NCI-H748 (cell line): ENCODE measurements around the gene OPRD1.
"Not testable (repeated sequence)": the region's sequence is repeated elsewhere in the genome, so short reads cannot be mapped to it uniquely, and the experiment has no call there.

Source experiments
- DNase-seq: peaks from one replicate; lab custom pipeline; 2025; ENCODE audit not compliant: unreplicated experiment; lab: John Stamatoyannopoulos, UW

OPRD1 gene

GRCh38 chr1:28800324-28800723 lies 11.6 kb upstream of the OPRD1 start:
- no peak for DNase-seq

GRCh38 chr1:28801461-28801860 lies 10.5 kb upstream of the OPRD1 start:
- DNase-seq, result no peak

DNA sequence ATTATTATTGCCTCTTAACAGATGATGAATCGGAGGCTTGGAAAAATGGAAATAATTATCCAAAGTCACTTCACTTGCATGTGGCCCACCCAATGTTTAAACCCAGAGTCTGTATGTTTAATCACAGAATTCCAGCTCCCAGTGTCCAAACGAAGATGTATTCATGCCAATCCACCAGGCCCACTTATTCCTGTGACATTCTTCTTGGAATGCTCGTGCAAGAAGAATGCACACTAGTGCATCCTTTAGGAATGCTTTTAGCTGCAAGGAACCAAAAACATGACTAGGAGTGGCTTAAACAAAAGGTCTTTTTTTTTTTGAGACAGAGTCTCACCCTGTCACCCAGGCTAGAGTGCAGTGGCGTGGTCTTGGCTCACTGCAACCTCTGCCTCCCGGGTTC lies 8.9 kb upstream of the OPRD1 start:
- no peak for DNase-seq

- no peak for DNase-seq
These were observed 8.3 kb upstream of the OPRD1 start for GRCh38 chr1:28803662-28804061.

- DNase-seq, result peak; percentile 19
These were observed 7.9 kb upstream of the OPRD1 start for GRCh38 chr1:28804071-28804470.

DNA sequence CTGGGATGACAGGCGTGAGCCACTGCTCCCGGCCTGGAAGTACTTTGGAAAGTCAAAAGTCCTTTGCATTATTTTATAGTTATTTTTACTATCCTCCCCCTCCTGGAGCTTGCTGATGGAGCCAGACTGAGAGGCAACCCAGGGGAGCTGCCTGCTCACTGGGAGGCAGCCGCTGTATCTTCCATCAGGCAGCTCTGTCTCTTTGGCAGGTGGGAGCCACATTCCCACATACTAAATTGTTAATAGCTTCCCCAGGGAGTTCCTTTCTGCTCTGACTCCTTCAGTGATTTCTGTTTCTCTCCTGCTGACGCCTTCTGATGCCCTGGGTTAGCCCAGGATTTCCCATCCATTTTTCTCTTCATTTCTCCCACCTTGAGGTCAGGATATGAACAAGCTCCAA lies 4.9 kb upstream of the OPRD1 start:
- no peak for DNase-seq

GRCh38 chr1:28807986-28808385 lies 4.0 kb upstream of the OPRD1 start:
- DNase-seq, result no peak

- DNase-seq, result no peak
These were observed 603 bp upstream of the OPRD1 start for GRCh38 chr1:28811369-28811765.

GRCh38 chr1:28812669-28813468 lies 899 bp downstream of the OPRD1 start:
- peak; percentile 88 for DNase-seq

- DNase-seq, result no peak
These were observed 2.0 kb downstream of the OPRD1 start for GRCh38 chr1:28813931-28814465.

DNA sequence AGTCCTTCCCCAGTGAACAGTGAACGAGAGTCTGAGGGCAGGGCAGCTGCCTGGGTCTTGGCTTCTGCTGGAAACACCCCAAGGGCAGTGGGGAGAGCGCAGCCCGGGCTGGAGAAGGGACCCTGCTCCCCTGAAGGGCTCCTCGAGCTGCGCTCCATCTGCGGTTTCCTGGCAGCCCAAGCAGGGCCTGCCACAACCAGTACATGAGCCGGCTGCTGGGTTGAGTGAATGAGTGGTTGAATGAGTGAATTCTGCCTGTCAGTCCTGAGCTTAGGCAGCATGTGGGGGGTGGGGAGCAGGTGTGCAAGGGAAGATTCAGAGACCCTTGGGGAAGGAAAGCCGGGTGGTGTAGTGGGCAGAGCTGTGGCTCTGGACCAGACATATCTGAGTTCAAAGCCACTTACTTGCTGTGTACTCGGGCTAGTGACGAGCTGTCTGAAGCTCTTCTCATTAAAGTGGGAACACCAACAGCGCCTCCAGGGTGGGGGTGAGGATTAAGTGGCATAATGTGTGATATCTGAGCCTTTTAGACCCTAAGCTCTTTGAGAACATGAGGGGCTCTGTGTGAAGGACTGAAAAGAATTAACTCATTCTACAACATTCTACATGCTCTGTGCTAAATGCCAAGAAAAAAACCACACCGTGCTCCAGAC lies 3.7 kb downstream of the OPRD1 start:
- no peak for DNase-seq

DNA sequence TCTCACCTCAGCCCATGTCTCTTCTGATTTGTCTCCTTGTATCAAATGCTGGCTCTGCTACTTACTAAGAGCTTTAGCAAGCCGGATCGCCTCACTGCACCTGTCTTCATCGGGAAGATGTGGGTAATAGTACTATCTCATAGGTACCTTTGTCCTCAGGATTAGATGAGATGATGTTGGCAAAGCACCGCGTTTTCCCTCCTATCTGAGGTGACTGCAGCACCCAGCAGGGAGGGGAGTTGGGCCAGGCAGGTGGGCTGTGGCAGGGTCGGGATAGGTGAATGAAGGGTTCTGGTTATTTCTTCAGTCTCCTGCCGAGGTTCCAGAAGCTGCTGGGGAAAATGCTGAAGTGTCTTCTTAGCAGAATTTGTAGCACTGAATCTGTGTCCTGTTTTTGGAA lies 5.2 kb downstream of the OPRD1 start:
- DNase-seq, result no peak

DNA sequence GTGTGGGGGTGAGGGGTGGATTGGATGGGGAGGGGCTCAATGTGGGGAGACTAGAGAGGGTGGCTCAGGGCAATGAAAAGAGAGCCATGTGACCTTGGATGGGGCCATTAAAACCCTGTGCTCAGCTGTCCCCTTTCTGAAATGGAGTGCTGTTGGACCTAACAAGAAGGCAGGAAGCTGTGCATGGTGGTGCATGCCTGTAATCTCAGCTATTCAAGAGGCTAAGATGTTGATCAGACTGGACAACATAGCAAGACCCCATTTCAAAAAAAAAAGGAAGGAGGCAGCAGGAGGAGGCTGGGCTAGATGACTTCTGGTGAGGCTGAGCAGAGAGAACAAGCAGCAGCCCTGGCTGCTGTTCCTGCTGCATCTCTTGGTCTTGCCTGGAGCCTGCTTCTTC lies 7.0 kb downstream of the OPRD1 start:
- DNase-seq, result no peak

DNA sequence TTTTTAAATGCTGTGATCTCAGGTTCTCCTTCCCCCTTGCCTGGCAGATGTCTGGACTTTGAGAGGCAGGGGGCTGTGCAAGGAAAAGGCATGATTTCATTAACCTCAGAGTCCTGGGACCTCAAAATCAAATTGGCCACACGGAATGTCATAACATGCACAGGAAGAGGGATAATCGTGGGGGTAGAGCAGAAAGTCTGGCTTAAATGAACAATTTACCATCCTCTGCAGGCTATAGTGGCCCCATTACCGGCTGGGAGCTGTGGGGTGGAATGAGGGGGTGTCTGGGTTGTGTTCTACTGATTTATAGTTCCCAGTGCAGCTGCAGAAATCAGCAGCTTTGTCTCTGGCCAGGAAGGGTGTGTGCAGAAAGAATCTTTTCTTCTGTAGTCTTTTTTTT lies 10.8 kb downstream of the OPRD1 start:
- no peak for DNase-seq

DNA sequence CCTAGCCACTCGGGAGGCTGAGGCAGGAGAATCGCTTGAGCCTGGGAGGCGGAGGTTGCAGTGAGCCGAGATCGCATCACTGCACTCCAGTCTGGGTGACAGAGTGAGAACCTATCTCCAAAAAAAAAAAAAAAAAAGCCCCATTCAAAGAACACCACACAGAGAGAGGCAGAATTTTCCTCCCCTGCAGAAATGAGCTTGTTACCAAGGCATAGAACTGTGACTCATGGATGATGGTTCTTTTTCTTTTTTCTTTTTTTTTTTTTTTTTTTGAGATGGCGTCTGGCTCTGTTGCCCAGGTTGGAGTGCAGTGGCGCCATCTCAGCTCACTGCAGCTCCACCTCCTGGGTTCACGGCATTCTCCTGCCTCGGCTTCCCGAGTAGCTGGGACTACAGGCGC lies 12.1 kb downstream of the OPRD1 start:
- not testable (repeated sequence) for DNase-seq

DNA sequence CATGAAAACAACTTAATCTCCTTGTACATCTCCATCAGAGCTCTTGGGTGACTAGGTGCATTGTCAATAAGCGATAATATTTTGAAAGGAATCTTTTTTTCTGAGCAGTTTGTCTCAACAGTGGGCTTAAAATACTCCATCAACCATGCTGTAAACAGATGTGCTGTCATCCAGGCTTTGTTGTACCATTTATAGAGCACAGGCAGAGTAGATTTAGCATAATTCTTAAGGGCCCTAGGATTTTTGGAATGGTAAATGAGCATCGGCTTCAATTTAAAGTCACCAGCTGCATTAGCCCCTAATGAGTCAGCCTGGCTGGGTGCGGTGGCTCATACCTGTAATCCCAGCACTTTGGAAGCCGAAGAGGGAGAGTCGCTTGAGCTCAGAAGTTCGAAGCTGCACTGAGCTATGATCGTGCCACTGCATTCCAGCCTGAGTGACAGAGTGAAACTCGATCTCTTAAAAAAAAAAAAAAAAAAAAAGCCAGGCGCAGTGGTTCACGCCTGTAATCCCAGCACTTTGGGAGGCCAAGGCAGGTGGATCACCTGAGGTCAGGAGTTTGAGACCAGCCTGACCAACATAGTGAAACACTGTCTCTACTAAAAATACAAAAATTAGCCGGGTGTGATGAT lies 16.4 kb downstream of the OPRD1 start:
- not testable (repeated sequence) for DNase-seq

DNA sequence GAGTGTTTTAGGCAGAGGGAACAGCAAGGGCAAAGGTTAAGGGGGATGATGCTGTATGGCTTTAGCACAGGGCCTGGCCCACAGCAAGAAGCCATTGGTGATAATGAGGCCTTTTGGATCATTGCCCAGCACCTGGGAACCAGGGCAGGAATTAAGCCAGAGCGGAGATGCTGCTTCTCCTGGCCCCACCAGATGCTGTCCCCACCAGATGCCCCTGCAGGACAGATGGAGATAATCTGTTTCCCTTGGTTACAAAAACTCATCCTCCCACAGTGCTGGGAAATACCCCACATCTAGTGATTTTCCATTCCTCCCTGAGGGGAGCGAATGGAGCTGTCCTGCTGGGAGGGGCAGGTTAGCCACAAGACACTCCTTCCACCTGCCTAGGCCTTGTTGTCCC lies 18.8 kb downstream of the OPRD1 start:
- peak; percentile 84 for DNase-seq

DNA sequence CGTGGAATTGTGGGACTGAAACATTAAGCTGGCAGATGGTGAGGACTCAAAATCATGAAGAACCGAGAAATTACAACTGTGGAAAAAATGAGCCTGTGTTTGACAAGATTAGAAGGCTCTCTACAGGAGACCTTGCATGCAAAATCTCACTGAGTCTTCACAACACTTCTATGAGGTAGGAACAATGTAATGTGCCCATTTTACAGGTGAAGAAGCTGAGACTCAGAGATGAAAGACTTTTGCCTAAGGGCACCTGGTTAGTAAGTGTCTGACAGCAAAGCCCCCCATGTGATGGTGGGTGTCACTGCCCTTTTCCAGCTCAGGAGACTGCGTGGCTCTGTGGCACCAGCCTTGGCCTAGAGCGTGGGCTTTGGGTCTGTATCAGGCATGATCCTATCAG lies 21.0 kb downstream of the OPRD1 start:
- no peak for DNase-seq

GRCh38 chr1:28833381-28833780 lies 21.4 kb downstream of the OPRD1 start:
- DNase-seq, result no peak

- DNase-seq, result peak; percentile 93
These were observed 23.3 kb downstream of the OPRD1 start for GRCh38 chr1:28835237-28835650.

DNA sequence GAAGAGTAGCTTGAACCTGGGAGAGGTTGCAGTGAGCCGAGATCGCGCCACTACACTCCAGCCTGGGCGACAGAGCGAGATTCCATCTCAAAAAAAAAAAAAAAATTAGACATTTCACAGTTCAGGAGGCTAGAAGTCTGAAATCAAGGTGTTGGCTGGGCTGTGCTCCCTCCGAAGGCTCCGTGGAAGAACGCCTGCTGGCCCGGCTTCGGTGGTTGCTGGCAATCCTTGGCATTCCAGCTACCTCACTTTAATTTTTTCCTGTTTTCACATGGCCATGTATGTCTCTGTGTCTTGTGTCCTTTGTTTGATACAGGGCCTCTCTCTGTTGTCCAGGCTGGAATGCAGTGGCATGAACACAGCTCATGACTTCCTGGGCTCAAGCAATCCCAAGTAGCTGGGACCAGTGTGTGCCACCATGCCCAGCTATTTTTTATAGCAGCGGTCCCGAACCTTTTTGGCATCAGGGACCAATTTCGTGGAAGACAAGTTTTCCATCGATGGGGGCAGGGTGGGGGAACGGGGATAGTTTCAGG lies 24.5 kb downstream of the OPRD1 start:
- no peak for DNase-seq
